OCI-LY1 (cell line): ENCODE measurements around the gene GAL3ST2.

Experiments used
- H2AFZ ChIP-seq: fragments of 200-600 bp; sonication (generic), shearing (Covaris generic); 2 replicates; pipeline ENCODE4 v1.6.0; 2014; ENCODE audit warnings: antibody characterized with exemption, mild to moderate bottlenecking, low read length
- H3F3A ChIP-seq: fragments of 200-600 bp; sonication (generic), shearing (Covaris generic); 2 replicates; pipeline ENCODE4 v1.6.0; 2014; ENCODE audit warnings: mild to moderate bottlenecking, antibody characterized with exemption, low read length, moderate library complexity; ENCODE audit not compliant: insufficient read depth
- H3K27ac ChIP-seq: fragments of 200-600 bp; sonication (generic); 2 replicates; pipeline ENCODE4 v1.5.1; 2014; ENCODE audit warnings: low read length, mixed run types, mild to moderate bottlenecking, low read depth; ENCODE audit not compliant: poor library complexity, severe bottlenecking
- H3K27me3 ChIP-seq: fragments of 200-600 bp; sonication (generic); 2 replicates; pipeline ENCODE4 v1.6.0; 2014; ENCODE audit warnings: antibody characterized with exemption, mild to moderate bottlenecking, low read length, moderate library complexity; ENCODE audit not compliant: insufficient read depth
- H3K36me3 ChIP-seq: fragments of 200-600 bp; sonication (generic); 2 replicates; pipeline ENCODE4 v1.6.1; 2014; ENCODE audit warnings: mild to moderate bottlenecking, antibody characterized with exemption, low read length, moderate library complexity, mixed read lengths; ENCODE audit not compliant: insufficient read depth
- H3K4me1 ChIP-seq: fragments of 200-600 bp; sonication (generic); 2 replicates; pipeline ENCODE4 v1.5.1; 2014; ENCODE audit warnings: mild to moderate bottlenecking, low read length, moderate library complexity; ENCODE audit not compliant: insufficient read depth, severe bottlenecking
- H3K4me2 ChIP-seq: fragments of 200-600 bp; sonication (generic), shearing (Covaris generic); 2 replicates; pipeline ENCODE4 v1.6.1; 2014; ENCODE audit warnings: low read length
- H3K4me3 ChIP-seq: fragments of 200-600 bp; sonication (generic); 2 replicates; pipeline ENCODE4 v1.5.1; 2014; ENCODE audit warnings: low read length, low read depth, mild to moderate bottlenecking, mixed read lengths; ENCODE audit not compliant: poor library complexity, severe bottlenecking
- H3K79me2 ChIP-seq: fragments of 200-600 bp; shearing (Covaris generic); 2 replicates; pipeline ENCODE4 v1.6.1; 2016; ENCODE audit warnings: mixed run types, low read length, mixed read lengths; ENCODE audit not compliant: insufficient read depth
- H3K9ac ChIP-seq: fragments of 200-600 bp; sonication (generic), shearing (Covaris generic); 2 replicates; pipeline ENCODE4 v1.6.1; 2014; ENCODE audit warnings: mild to moderate bottlenecking, low read length, mixed read lengths
- H3K9me2 ChIP-seq: fragments of 200-600 bp; sonication (generic), shearing (Covaris generic); 2 replicates; pipeline ENCODE4 v1.6.1; 2014; ENCODE audit warnings: low read depth, mild to moderate bottlenecking, low read length, mixed read lengths
- H3K9me3 ChIP-seq: fragments of 200-600 bp; shearing (Covaris generic); 2 replicates; pipeline ENCODE4 v1.6.1; 2014; ENCODE audit warnings: low read length, mixed read lengths
- H4K20me1 ChIP-seq: fragments of 200-600 bp; sonication (generic), shearing (Covaris generic); 2 replicates; pipeline ENCODE4 v1.6.0; 2016; ENCODE audit warnings: mild to moderate bottlenecking, low read length; ENCODE audit not compliant: insufficient read depth
- EZH2 ChIP-seq: fragments of 200-600 bp; sonication (generic), shearing (Covaris generic); IDR thresholded peaks from 2 replicates; pipeline ENCODE4 v1.8.0; 2017; ENCODE audit warnings: borderline replicate concordance, mixed run types, mild to moderate bottlenecking, antibody characterized with exemption, low read length, moderate library complexity, mixed read lengths
- TF ChIP-seq, protein P1 (sequence below): fragments of 200-600 bp; sonication (generic), shearing (Covaris generic); IDR thresholded peaks from 2 replicates; pipeline ENCODE4 v1.5.1; 2017; ENCODE audit warnings: mild to moderate bottlenecking, antibody characterized with exemption, low read length, moderate library complexity, mixed read lengths

Gene GAL3ST2

DNA sequence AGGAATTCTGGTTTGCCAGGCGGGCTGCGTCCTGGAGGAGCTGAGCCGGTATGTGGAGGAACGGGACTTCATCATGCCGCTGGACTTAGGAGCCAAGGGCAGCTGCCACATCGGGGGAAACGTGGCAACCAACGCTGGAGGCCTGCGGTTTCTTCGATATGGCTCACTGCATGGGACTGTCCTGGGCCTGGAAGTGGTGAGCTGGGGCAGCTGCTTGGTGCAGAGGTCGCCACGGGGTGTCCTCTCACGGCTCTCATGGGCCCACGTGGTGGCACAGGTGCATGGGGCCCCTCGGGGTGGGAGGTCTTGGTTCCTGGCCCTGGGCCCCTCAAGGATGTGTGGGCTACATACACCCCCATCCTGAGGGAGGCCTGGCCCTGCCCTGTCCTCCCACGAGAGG lies 33.0 kb upstream of the GAL3ST2 start:
- Histone ChIP-seq H3K4me2 (no peak overlapping the region), H3K9me2 (no peaks in the 10 kb centered on the region), H3K27me3 (no peaks in the 10 kb centered on the region), H3K4me1 (peaks cover 7% of the 10 kb centered on the region), H3K27ac (no peak overlapping the region), H2AFZ (no peak overlapping the region), H3F3A (no peaks in the 10 kb centered on the region), H3K9me3 (peaks cover 3% of the 10 kb centered on the region; the same call in 1 of the 2 replicates), H4K20me1 (no peaks in the 10 kb centered on the region), H3K4me3 (no peak overlapping the region), H3K79me2 (no peaks in the 10 kb centered on the region), H3K9ac (no peak overlapping the region), H3K36me3 (peaks cover 60% of the 10 kb centered on the region)
- TF ChIP-seq, protein P1, sequence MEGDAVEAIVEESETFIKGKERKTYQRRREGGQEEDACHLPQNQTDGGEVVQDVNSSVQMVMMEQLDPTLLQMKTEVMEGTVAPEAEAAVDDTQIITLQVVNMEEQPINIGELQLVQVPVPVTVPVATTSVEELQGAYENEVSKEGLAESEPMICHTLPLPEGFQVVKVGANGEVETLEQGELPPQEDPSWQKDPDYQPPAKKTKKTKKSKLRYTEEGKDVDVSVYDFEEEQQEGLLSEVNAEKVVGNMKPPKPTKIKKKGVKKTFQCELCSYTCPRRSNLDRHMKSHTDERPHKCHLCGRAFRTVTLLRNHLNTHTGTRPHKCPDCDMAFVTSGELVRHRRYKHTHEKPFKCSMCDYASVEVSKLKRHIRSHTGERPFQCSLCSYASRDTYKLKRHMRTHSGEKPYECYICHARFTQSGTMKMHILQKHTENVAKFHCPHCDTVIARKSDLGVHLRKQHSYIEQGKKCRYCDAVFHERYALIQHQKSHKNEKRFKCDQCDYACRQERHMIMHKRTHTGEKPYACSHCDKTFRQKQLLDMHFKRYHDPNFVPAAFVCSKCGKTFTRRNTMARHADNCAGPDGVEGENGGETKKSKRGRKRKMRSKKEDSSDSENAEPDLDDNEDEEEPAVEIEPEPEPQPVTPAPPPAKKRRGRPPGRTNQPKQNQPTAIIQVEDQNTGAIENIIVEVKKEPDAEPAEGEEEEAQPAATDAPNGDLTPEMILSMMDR, result no peak
- TF ChIP-seq EZH2, result no peak

DNA sequence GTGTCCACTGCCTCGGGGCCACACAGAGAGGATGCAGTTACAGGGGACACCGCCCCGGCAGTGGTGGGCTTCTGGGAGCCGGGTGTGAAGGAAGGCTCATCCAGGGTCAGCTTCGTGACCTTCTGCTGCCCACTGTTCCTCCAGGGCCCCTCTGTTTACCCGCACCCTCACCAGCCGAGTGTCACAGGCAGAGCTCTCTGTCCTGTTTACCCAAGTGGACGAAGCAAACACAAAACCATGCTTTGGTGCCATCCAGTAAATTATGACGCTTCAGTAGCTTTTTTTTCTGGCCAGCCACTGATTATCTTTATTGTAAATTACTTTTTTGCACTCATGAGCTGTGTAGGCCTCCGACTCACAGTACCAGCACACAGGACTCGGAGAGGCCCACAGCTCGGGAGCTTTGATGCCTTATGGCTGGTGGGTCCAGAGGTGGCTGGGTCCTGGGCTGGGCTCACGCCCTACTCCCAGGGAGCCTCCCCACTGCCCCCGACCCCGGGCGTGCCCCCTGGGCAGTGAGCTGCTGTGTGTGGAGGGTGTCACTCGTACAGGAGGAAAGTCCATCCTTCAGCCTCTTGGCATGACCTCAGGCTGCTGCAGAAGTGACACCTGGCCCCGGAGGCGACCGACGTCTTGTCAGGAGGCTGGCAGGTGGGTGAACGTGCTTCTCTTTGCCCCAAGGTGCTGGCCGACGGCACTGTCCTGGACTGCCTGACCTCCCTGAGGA lies 32.4 kb upstream of the GAL3ST2 start:
- no peaks in the 10 kb centered on the region for H4K20me1 ChIP-seq
- peaks cover 3% of the 10 kb centered on the region; the same call in 1 of the 2 replicates for H3K9me3 ChIP-seq
- H3K4me3 ChIP-seq, result no peak overlapping the region
- TF ChIP-seq, protein P1, result no peak
- no peak for TF ChIP-seq EZH2
- H3K4me1 ChIP-seq, result peaks cover 7% of the 10 kb centered on the region
- no peaks in the 10 kb centered on the region for H3F3A ChIP-seq
- H3K9ac ChIP-seq, result no peak overlapping the region
- no peak overlapping the region for H3K4me2 ChIP-seq
- no peak overlapping the region for H3K27ac ChIP-seq
- no peaks in the 10 kb centered on the region for H3K9me2 ChIP-seq
- no peaks in the 10 kb centered on the region for H3K79me2 ChIP-seq
- peaks cover 62% of the 10 kb centered on the region for H3K36me3 ChIP-seq
- no peaks in the 10 kb centered on the region for H3K27me3 ChIP-seq
- H2AFZ ChIP-seq, result no peak overlapping the region

DNA sequence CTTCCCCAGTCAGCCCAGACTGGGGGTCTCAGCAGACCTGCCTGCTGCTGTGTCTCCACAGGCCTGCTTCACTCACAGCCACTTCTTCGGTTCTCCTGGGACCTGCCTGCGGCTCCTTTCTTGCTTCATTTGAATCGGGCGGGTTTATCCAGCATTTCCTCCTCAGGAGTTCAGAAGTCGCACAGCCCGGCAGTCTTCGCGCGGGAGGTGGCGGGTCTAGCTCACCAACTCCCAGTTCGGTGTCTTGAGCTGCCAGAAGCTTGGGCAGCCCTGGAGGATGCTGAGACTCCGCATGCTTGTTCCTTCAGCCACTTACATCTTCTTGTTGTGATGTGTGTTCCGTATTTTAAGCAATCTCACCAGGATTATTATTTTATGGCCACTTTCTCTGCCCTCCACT lies 31.3 kb upstream of the GAL3ST2 start:
- no peak overlapping the region for H3K27ac ChIP-seq
- no peak overlapping the region for H2AFZ ChIP-seq
- no peak for TF ChIP-seq EZH2
- TF ChIP-seq, protein P1, result no peak
- no peak overlapping the region for H3K9ac ChIP-seq
- H3K9me2 ChIP-seq, result no peaks in the 10 kb centered on the region
- peaks cover 3% of the 10 kb centered on the region; the same call in 1 of the 2 replicates for H3K9me3 ChIP-seq
- H3K4me2 ChIP-seq, result no peak overlapping the region
- H3F3A ChIP-seq, result no peaks in the 10 kb centered on the region
- H3K4me1 ChIP-seq, result peaks cover 5% of the 10 kb centered on the region
- no peaks in the 10 kb centered on the region for H4K20me1 ChIP-seq
- H3K79me2 ChIP-seq, result no peaks in the 10 kb centered on the region
- H3K36me3 ChIP-seq, result peaks cover 63% of the 10 kb centered on the region
- H3K27me3 ChIP-seq, result no peaks in the 10 kb centered on the region
- no peak overlapping the region for H3K4me3 ChIP-seq
